HepG2 (cell line): ENCODE results near the gene PHF3.

ENCODE experiments used
- CEBPB ChIP-seq: IDR thresholded peaks from 2 replicates; pipeline ENCODE4 v1.6.1; 2011; ENCODE audit warnings: low read depth, low read length, improper control_type of control experiment, borderline replicate concordance
- MTA1 ChIP-seq: sonication (generic); formaldehyde crosslinking; IDR thresholded peaks from 2 replicates; pipeline ENCODE4 v1.4.0; 2020; ENCODE audit warnings: missing genetic modification reagents, mild to moderate bottlenecking, borderline replicate concordance
- POLR2A ChIP-seq, 2 experiments: IDR thresholded peaks; 2 replicates each; pipeline ENCODE4 v1.6.1; 2011; ENCODE audit warnings: low read depth in 2 of 2, low read length in 2 of 2, mild to moderate bottlenecking in 1 of 2, moderate library complexity in 1 of 2; ENCODE audit not compliant: insufficient read depth in 1 of 2
- SRSF1 ChIP-seq: fragments of 200-400 bp; formaldehyde crosslinking; optimal IDR thresholded peaks from 2 replicates; pipeline ENCODE3; 2017; ENCODE audit warnings: mild to moderate bottlenecking, low read depth, low read length, moderate library complexity
- YY1 ChIP-seq: IDR thresholded peaks from 2 replicates; pipeline ENCODE4 v1.6.1; 2011; ENCODE audit warnings: low read length, low read depth, moderate library complexity, mild to moderate bottlenecking; ENCODE audit not compliant: insufficient read depth, insufficient replicate concordance
- ZKSCAN1 ChIP-seq: fragments of 150-350 bp; IDR thresholded peaks from 2 replicates; pipeline ENCODE4 v1.6.1; 2014; ENCODE audit warnings: low read length
- TF ChIP-seq, protein P1 (sequence below): fragments of 450-650 bp; IDR thresholded peaks from 2 replicates; pipeline ENCODE4 v1.6.1; 2017; ENCODE audit warnings: mild to moderate bottlenecking

- TF ChIP-seq MTA1 (CRISPR knock-in tag) (no peak), SRSF1 (no peak), ZKSCAN1 (no peak), CEBPB (no peak), YY1 (no peak), POLR2A (IDR thresholded peaks at IDR 0.05; ENCODE audit: insufficient read depth in 1 of 2, low read depth in 2 of 2, low read length in 2 of 2) (no peak)
- TF ChIP-seq, protein P1, sequence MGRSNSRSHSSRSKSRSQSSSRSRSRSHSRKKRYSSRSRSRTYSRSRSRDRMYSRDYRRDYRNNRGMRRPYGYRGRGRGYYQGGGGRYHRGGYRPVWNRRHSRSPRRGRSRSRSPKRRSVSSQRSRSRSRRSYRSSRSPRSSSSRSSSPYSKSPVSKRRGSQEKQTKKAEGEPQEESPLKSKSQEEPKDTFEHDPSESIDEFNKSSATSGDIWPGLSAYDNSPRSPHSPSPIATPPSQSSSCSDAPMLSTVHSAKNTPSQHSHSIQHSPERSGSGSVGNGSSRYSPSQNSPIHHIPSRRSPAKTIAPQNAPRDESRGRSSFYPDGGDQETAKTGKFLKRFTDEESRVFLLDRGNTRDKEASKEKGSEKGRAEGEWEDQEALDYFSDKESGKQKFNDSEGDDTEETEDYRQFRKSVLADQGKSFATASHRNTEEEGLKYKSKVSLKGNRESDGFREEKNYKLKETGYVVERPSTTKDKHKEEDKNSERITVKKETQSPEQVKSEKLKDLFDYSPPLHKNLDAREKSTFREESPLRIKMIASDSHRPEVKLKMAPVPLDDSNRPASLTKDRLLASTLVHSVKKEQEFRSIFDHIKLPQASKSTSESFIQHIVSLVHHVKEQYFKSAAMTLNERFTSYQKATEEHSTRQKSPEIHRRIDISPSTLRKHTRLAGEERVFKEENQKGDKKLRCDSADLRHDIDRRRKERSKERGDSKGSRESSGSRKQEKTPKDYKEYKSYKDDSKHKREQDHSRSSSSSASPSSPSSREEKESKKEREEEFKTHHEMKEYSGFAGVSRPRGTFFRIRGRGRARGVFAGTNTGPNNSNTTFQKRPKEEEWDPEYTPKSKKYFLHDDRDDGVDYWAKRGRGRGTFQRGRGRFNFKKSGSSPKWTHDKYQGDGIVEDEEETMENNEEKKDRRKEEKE, result no peak
These were observed 26.2 kb downstream of the PHF3 start for GRCh38 chr6:63661769-63662168.
